Erythroblast (primary cell): ENCODE results near the gene SYNPO.

Experiments used
- GATA1 ChIP-seq: IDR thresholded peaks from 2 replicates; pipeline ENCODE4 v1.6.1; 2011; ENCODE audit warnings: low read depth, mild to moderate bottlenecking, control low read depth, low read length, moderate library complexity
- POLR2A ChIP-seq: IDR thresholded peaks from 2 replicates; pipeline ENCODE4 v1.6.1; 2011; ENCODE audit warnings: mild to moderate bottlenecking, low read length

GRCh38 chr5:150690760-150691159 is 50.3 kb downstream of the SYNPO start:
- TF ChIP-seq POLR2A (no peak), GATA1 (no peak)
